T-helper 1 cell treated with Interleukin-12 subunit alpha and Interleukin-12 subunit beta and Interleukin-4 antibody, amounts not matched to agents 30 μg/mL and 1 μg/mL, for 36 hours (primary cell): ENCODE data around the gene KIAA0513.

Experiments
- H3K27ac Mint-ChIP-seq: one replicate; pipeline ENCODE4 v1.8.0; 2021; ENCODE audit warnings: mild to moderate bottlenecking, mixed read lengths
- H3K27me3 Mint-ChIP-seq: one replicate; pipeline ENCODE4 v1.8.0; 2021; ENCODE audit warnings: low read depth, mixed read lengths
- H3K36me3 Mint-ChIP-seq: one replicate; pipeline ENCODE4 v1.8.0; 2021; ENCODE audit warnings: low read depth, mixed read lengths
- H3K4me1 Mint-ChIP-seq: one replicate; pipeline ENCODE4 v1.8.0; 2021; ENCODE audit warnings: low read depth, mixed read lengths
- H3K4me3 Mint-ChIP-seq: one replicate; pipeline ENCODE4 v1.8.0; 2021; ENCODE audit warnings: mild to moderate bottlenecking, moderate library complexity, mixed read lengths
- H3K9me3 Mint-ChIP-seq: one replicate; pipeline ENCODE4 v1.8.0; 2021; ENCODE audit warnings: mixed read lengths

The KIAA0513 gene, protein sequence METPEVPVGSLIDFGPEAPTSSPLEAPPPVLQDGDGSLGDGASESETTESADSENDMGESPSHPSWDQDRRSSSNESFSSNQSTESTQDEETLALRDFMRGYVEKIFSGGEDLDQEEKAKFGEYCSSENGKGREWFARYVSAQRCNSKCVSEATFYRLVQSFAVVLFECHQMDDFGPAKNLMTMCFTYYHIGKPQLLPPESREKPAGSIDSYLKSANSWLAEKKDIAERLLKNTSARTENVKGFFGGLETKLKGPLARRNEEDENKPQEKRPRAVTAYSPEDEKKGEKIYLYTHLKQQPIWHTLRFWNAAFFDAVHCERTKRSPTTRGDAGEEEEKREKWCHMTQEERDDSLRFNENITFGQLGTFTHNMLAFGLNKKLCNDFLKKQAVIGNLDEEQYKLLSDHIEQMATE

DNA sequence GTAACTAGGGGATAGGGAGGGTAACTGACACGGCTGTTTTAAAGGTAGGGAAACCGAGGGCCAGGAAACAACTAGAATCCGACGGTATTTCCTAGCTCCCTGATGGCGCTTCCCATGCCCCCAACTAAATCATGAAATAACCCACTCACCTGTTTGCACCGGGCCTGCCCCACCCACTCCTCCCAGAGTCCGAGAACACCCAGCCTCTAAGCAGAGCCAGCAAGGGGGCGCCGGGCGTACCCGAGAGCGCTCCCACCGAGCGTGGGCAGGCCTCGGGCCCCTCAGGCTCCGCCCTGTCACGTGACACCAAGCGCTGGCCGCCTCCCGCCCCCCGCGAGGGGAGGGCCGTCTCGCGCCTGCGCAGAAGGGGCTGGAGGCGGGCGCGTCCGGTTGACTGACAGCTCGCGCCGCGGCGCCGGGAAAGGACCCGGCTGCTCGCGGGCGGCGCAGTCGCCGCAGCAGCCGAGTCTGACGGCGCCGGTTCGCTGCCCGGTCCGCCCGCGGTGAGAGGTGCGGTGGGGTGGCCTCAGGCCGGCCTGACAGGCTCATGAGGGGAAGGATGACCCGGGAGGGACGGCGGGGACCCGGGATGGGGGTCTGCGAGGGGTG, at the start of gene KIAA0513:
Gene KIAA0513, plus strand, starts transcription at position 447 of the 609 bp plus-strand sequence. CDS start 39,277 bp downstream, outside the sequence.
- no peaks in the 10 kb centered on the region for H3K27me3 Mint-ChIP-seq

DNA sequence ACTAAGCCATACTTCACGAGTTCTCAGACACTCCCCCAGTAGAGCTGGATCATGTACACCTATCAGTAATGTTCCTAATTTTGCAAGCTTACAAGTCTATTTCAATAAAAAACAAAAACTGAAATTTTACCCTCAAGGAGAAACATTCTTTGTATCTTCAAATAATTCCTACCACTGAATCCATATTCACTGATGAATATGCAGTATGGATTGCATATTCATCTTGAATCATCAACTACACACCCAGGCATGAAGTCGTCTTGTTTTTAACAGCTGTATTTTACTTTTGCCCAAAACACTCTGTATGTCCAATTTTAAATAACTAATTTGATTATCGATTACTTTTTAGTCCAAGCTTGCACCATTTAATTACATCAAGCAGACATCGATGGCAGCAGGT, 48.1 kb upstream of the KIAA0513 start:
- H3K4me3 Mint-ChIP-seq: no peak overlapping the region
- H3K27ac Mint-ChIP-seq: no peak overlapping the region
- peaks cover 4% of the 10 kb centered on the region for H3K4me1 Mint-ChIP-seq
- H3K9me3 Mint-ChIP-seq: no peaks in the 10 kb centered on the region
- H3K27me3 Mint-ChIP-seq: no peaks in the 10 kb centered on the region
- peaks cover 34% of the 10 kb centered on the region for H3K36me3 Mint-ChIP-seq

More for the DNA sequence above, at the start of gene KIAA0513:
- H3K9me3 Mint-ChIP-seq: no peaks in the 10 kb centered on the region
- no peaks in the 10 kb centered on the region for H3K36me3 Mint-ChIP-seq
- H3K27ac Mint-ChIP-seq: peak within 1 kb of the TSS; percentile 95
- H3K4me1 Mint-ChIP-seq: peaks cover 33% of the 10 kb centered on the region
- H3K4me3 Mint-ChIP-seq: peak within 1 kb of the TSS; percentile 91

DNA sequence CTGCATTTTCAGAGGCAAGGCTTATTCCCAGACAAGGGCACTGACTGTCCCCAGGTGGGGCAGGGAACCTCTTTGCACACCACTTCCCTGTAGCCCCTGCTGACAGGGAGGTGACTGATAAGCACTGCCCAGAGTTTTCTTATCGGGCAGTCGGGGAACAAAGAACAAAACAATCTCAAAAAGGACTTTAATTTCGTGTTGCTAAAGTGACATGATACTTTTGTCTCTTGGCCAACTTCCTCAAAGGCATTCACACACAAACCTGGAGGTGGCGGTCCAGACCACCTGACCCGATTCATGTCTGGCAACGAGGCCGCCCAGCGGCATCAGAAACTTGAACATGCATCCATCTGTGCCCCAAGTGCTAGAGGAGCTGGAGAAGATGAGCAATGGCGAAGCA, 45.2 kb upstream of the KIAA0513 start:
- peaks cover 28% of the 10 kb centered on the region for H3K36me3 Mint-ChIP-seq
- H3K27ac Mint-ChIP-seq: no peak overlapping the region
- no peak overlapping the region for H3K4me3 Mint-ChIP-seq
- H3K27me3 Mint-ChIP-seq: no peaks in the 10 kb centered on the region
- H3K4me1 Mint-ChIP-seq: peaks cover 6% of the 10 kb centered on the region
- no peaks in the 10 kb centered on the region for H3K9me3 Mint-ChIP-seq

DNA sequence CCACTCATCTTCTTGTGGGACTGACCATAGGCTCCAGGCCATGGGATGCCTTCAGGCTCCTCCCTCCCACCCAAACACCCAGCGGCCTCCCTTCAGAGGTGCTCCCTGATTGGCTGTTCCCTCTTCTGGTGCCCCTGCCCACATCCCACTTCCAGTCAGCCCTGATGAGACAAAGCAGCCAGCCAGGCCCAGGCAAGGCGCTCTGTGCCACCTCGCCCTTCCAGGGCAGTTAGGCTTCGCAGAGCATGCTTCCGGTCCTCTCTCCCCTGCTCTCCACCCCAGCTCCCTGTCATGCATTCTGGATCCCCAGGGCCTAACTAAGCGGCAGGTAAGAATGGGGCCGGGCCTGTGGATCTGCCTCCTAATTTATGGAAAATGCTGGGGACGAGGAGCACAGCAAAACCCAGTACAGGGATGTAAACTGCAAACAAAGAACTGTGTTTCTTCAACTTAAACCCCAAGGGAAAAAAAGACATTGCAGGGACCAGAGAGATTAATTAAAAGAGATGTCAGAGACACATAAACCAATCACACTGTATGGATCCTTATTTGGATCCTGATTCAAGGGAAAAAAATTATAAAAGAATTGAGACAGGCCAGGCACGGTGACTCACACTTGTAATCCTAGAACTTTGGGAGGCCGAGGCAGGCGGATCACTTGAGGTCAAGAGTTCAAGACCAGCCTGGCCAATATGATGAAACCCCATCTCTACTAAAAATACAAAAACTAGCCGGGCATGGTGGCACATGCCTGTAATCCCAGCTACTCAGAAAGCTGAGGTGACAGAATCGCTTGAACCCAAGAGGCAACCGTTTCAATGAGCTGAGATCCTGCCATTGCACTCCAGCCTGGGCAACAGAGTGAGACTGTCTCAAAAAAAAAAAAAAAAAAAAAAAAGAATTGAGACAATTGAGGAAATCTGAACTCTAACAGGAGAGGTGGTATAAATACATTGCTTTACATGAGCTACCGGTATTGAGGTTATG, 42.2 kb upstream of the KIAA0513 start:
- Mint-ChIP-seq H3K9me3 (no peaks in the 10 kb centered on the region), H3K4me3 (no peak overlapping the region), H3K4me1 (peaks cover 6% of the 10 kb centered on the region), H3K27ac (no peak overlapping the region), H3K27me3 (no peaks in the 10 kb centered on the region), H3K36me3 (peaks cover 28% of the 10 kb centered on the region)

DNA sequence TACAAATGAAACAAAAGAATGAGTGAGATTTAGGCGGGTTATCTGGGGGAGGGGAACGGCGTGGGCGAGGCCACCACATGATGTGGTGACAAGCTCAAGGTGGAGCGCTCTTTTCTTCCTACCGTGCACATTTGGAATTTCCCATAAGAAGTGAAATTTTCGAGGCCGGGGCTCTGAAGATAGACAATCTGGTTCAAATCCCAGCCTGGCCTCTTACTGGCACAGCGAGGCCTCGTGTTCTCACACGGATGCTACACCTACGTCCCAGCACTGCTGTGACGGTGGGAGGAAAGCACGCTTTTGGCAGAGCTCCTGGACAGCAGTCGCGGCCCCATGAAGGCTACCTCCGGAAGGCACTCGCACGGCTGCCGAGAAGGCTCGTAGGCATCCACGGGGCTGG, 41.5 kb upstream of the KIAA0513 start:
- H3K27ac Mint-ChIP-seq: no peak overlapping the region
- peaks cover 28% of the 10 kb centered on the region for H3K36me3 Mint-ChIP-seq
- H3K27me3 Mint-ChIP-seq: no peaks in the 10 kb centered on the region
- peaks cover 6% of the 10 kb centered on the region for H3K4me1 Mint-ChIP-seq
- H3K9me3 Mint-ChIP-seq: no peaks in the 10 kb centered on the region
- no peak overlapping the region for H3K4me3 Mint-ChIP-seq

DNA sequence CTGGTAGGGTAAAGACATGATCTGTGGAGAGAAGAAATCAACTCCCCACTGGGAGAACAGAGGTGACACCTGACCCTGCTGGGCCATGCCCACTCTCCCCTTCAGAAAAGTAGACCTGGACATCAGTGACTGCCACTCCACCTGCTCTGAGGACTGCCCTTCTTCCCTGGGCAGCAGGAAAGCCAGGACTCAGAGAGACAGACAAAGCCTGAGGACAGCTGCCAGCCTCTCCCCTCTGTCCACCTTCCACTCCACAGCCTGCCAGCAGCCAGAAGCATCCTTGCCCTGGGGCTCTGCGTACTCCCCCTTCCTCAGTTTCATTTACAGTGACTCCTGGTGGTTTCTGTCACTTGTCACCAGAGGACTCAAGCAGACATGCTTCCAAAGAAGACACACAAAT, 40.7 kb upstream of the KIAA0513 start:
- H3K4me3 Mint-ChIP-seq: no peak overlapping the region
- H3K4me1 Mint-ChIP-seq: peaks cover 6% of the 10 kb centered on the region
- H3K27me3 Mint-ChIP-seq: no peaks in the 10 kb centered on the region
- H3K9me3 Mint-ChIP-seq: no peaks in the 10 kb centered on the region
- no peak overlapping the region for H3K27ac Mint-ChIP-seq
- peaks cover 30% of the 10 kb centered on the region for H3K36me3 Mint-ChIP-seq

DNA sequence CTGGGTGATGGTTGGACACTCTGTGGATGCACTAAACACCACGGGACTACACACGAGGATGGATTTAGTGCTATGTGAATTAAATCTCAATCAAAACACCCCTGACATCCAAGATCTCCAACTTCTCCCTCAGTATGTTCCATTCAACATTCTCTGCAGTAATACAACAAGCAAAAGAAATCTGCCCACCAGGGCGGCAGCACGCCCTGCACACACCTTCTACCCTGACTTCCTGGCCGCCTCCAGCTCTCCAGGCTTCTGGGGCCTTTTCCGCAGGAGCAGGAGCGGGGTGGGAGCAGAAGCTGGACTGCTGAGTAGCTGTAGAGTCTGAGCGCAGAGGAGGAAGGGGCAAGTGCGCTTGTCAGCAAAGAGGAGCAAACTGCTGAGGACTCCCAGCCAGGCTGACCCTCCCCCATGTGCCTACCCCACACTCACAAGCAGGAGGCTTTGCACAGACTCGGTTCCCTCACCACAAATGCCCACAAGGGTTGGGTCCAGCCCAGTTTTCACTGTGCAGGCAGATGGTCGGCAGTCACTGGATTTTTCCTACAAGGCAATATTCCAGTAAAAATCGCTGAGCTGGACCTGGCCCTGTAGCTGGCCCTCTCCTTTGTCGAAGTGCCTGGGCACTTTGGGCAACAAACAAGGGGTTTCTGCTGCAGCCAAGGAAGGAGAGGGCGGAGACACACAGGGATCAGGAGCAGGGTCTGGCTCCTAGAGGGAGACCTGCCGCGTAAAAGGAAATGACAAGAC, 39.1 kb upstream of the KIAA0513 start:
- H3K4me3 Mint-ChIP-seq: no peak overlapping the region
- H3K4me1 Mint-ChIP-seq: peaks cover 2% of the 10 kb centered on the region
- no peaks in the 10 kb centered on the region for H3K9me3 Mint-ChIP-seq
- H3K27me3 Mint-ChIP-seq: no peaks in the 10 kb centered on the region
- H3K36me3 Mint-ChIP-seq: peaks cover 30% of the 10 kb centered on the region
- H3K27ac Mint-ChIP-seq: no peak overlapping the region

DNA sequence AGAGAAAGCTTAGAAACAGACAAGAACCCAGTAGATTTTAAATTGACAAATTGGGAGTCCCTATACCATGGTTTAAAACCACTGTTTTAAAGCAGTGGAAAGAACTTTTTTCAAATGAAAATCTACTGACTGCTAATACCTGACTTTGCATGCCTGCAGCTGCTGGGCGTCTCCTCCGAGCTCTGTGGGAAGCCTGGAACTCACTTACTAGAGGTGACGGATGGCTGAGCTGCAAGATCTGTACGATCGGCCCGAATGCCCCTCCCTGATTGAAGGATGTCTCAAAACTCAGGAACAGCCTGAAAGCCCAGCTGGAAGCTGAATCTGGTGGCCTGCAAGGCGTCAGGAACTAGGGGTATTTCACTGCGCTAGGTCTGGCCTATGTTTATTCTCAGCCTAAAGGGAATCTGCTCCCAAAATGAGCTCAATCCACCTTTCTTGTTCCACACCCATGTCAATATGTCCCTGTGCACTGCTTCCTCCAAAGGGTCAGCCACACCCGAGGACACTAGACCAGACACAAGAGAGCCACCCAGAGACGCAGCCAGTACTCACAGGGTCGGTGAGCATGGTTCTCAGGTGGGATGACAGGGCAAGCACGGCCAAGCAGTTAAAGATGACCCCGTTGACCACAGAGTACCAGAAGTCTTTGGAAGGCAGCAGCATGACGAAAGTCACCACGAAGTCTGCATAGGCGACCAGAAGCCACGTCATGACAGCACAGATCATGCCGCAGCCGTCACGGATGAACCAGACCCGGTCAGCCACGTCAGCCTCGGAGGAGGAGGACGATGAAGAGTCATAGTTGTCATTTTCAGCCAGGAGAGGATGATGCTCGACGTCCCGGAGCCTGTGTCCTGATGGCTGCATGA, 37.6 kb upstream of the KIAA0513 start:
- Mint-ChIP-seq H3K9me3 (no peaks in the 10 kb centered on the region), H3K27me3 (no peaks in the 10 kb centered on the region), H3K36me3 (peaks cover 37% of the 10 kb centered on the region), H3K27ac (no peak overlapping the region), H3K4me3 (no peak overlapping the region), H3K4me1 (peaks cover 4% of the 10 kb centered on the region)

DNA sequence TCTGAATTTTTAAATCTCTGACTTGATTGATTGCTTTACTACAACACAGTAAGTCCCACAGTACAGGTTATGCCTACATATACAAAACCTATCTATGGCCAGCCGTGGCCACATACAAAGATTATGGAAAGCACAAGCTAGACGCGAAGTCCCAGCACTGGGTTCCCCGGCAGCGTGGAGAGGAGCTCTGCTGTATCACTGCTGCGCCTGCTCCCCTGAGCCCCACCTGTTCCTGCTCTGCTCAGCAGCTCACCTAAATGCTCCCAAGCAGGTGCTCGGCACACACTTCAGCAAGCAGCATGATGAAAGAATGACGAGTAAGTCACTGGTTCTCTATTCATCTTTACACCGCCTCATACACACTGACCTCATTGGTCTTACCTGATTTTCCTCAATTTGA, 36.8 kb upstream of the KIAA0513 start:
- H3K9me3 Mint-ChIP-seq: no peaks in the 10 kb centered on the region
- H3K36me3 Mint-ChIP-seq: peaks cover 44% of the 10 kb centered on the region
- no peak overlapping the region for H3K4me3 Mint-ChIP-seq
- H3K27ac Mint-ChIP-seq: no peak overlapping the region
- no peaks in the 10 kb centered on the region for H3K27me3 Mint-ChIP-seq
- peaks cover 4% of the 10 kb centered on the region for H3K4me1 Mint-ChIP-seq

DNA sequence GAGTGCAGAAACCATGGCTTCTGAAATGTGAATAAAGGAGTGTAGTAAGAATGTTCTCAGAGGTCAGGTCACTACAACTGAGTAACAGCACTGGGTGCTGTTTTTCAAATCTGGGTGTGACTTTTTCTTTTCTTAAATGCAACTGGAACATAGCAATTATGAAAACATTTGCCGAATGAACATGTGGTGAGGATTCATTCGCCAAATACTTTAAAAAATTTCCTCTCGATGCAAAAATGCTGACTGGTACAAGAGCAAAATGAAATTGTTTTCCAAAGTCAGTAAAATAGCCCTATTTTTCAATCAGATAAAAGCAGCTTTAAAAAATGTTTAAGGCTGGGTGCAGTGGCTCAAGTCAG, 34.9 kb upstream of the KIAA0513 start:
- H3K4me3 Mint-ChIP-seq: no peak overlapping the region
- H3K27ac Mint-ChIP-seq: no peak overlapping the region
- no peaks in the 10 kb centered on the region for H3K27me3 Mint-ChIP-seq
- peaks cover 4% of the 10 kb centered on the region for H3K4me1 Mint-ChIP-seq
- no peaks in the 10 kb centered on the region for H3K9me3 Mint-ChIP-seq
- H3K36me3 Mint-ChIP-seq: peaks cover 36% of the 10 kb centered on the region

DNA sequence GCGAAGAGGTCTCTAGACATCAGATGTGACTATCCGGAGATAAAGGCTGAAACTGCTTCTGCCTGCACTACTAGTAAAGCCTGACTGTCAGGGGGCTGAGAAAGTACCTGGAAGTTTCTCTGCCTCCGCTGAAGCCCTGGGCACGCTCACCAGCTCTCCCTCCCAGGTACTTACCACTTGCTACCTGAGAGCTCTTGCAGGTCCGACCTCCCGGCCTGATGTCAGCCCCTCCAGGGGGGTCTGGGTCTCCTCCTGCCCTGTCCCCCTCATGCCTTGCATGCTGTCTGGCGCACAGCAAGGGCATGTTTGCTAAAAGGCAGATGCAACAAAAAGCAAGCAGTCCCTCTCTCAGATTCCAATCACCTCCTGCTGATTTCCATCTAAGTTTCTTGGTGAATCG, 33.7 kb upstream of the KIAA0513 start:
- Mint-ChIP-seq H3K36me3 (peaks cover 31% of the 10 kb centered on the region), H3K9me3 (no peaks in the 10 kb centered on the region), H3K27ac (no peak overlapping the region)

DNA sequence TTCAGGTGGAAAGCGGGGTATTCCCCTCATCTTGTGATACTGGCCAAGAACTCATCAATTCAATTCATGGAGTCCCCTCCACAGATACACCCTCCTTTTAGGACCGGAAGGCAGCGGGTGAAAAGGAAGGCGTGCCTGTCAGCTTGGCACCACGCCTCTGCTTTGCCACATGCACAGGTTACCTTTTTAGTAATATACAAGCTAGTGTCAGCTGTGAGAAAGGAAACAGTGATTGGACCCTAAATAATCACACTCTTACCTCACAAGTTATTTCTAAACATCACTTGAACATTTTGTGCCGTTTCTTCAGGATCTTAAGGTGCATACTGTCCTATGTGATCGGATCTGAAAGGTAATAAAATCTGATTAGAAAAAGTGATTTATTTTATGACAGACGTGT, 31.9 kb upstream of the KIAA0513 start:
- no peak overlapping the region for H3K27ac Mint-ChIP-seq
- no peaks in the 10 kb centered on the region for H3K27me3 Mint-ChIP-seq
- H3K4me1 Mint-ChIP-seq: peaks cover 9% of the 10 kb centered on the region
- H3K9me3 Mint-ChIP-seq: no peaks in the 10 kb centered on the region
- no peak overlapping the region for H3K4me3 Mint-ChIP-seq
- H3K36me3 Mint-ChIP-seq: peaks cover 29% of the 10 kb centered on the region

More for the DNA sequence above, 33.7 kb upstream of the KIAA0513 start:
- H3K27me3 Mint-ChIP-seq: no peaks in the 10 kb centered on the region
- peaks cover 4% of the 10 kb centered on the region for H3K4me1 Mint-ChIP-seq
- no peak overlapping the region for H3K4me3 Mint-ChIP-seq

DNA sequence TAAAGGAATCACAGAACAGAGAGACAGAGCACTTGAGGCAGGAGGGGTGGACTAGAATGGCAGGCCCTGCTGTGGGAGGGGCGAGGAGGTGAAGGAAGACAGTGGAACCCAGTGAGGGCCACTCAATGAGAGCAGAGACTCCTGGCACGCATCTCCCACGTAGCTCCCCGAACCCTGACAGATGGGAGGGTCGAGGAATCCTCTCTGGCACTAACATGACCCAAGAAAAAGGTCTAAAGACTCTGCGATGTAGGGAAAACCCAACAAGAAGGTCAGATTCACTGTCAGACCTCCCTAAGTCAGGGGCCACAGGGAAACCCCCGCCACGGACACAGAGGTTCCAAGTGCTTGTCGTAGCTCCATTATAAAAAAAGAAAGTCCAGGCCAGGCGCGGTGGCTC, 31.2 kb upstream of the KIAA0513 start:
- peaks cover 25% of the 10 kb centered on the region for H3K36me3 Mint-ChIP-seq
- no peak overlapping the region for H3K4me3 Mint-ChIP-seq
- H3K9me3 Mint-ChIP-seq: no peaks in the 10 kb centered on the region
- peaks cover 11% of the 10 kb centered on the region for H3K4me1 Mint-ChIP-seq
- H3K27ac Mint-ChIP-seq: no peak overlapping the region
- no peaks in the 10 kb centered on the region for H3K27me3 Mint-ChIP-seq
